Spleen (tissue), 11 donors: ENCODE data around the gene KRTAP25-1. TPM values are rescaled to one million over a fixed set of nuclear protein-coding genes. Genes with fewer than 3 reads are reported as not detected.

Experiments used
- DNase-seq: peaks from one replicate; pipeline ENCODE4 v3.0.0-alpha.2; 2020
- H3K27ac ChIP-seq, 8 donors: fragments of 200-600 bp; sonication (generic) in 7 of 8; 1 replicate in 4 of 8; 2 replicates in 4 of 8; pipeline versions ENCODE4 v1.5.0 to v1.8.0; 2016 to 2021; ENCODE audit warnings: inconsistent platforms in 4 of 8, mild to moderate bottlenecking in 4 of 8, moderate library complexity in 1 of 8
- H3K27me3 ChIP-seq, 7 donors: fragments of 200-600 bp; sonication (generic) in 6 of 7; replicated peaks in 1 of 7; 1 replicate in 4 of 7; 2 replicates in 3 of 7; pipeline versions ENCODE4 v1.5.0 to v1.8.0; 2016 to 2021; ENCODE audit warnings: inconsistent platforms in 3 of 7, mild to moderate bottlenecking in 1 of 7
- H3K36me3 ChIP-seq, 6 donors: fragments of 200-600 bp; sonication (generic) in 5 of 6; 1 replicate in 4 of 6; 2 replicates in 2 of 6; pipeline versions ENCODE4 v1.5.0 to v1.8.0; 2016 to 2021; ENCODE audit warnings: inconsistent platforms in 2 of 6
- H3K4me1 ChIP-seq, 6 donors: fragments of 200-600 bp; sonication (generic) in 5 of 6; 1 replicate in 3 of 6; 2 replicates in 3 of 6; pipeline versions ENCODE4 v1.5.0 to v1.8.0; 2016 to 2021; ENCODE audit warnings: inconsistent platforms in 3 of 6
- H3K4me3 ChIP-seq, 8 donors: fragments of 200-600 bp; sonication (generic) in 7 of 8; 1 replicate in 4 of 8; 2 replicates in 4 of 8; pipeline versions ENCODE4 v1.5.0 to v1.8.0; 2016 to 2021; ENCODE audit warnings: inconsistent platforms in 4 of 8, mild to moderate bottlenecking in 4 of 8, moderate library complexity in 2 of 8
- H3K9me3 ChIP-seq, 8 donors: fragments of 200-600 bp; sonication (generic) in 7 of 8; 1 replicate in 4 of 8; 2 replicates in 4 of 8; pipeline versions ENCODE4 v1.5.0 to v1.8.0; 2016 to 2021; ENCODE audit warnings: inconsistent platforms in 4 of 8
- POLR2A ChIP-seq, 3 donors: fragments of 450-650 bp; IDR thresholded peaks; one replicate each; pipeline ENCODE4 v1.5.1; 2017; ENCODE audit warnings: antibody characterized with exemption in 3 of 3, mild to moderate bottlenecking in 1 of 3
- POLR2AphosphoS5 ChIP-seq, 3 donors: sonication (generic); formaldehyde crosslinking; IDR thresholded peaks; one replicate each; pipeline ENCODE4 v1.5.1; 2017; ENCODE audit warnings: antibody characterized with exemption in 3 of 3
- WGBS, 5 donors: extraction: QIAGEN DNeasy Blood & Tissue Kit in 3 of 5; methylation state at CpG; one replicate each; pipeline versions ENCODE4 v1.1.5 to v1.1.7; 2013 to 2018; 5-methylcytosine and 5-hydroxymethylcytosine counted together
- intact Hi-C: fragments of 100-400 bp; cut with DNase I; formaldehyde crosslinking; loops from one replicate; pipeline ENCODE4 v1.15.0; 2023; ENCODE audit warnings: low total_unique reads
- polyA plus RNA-seq, 3 donors: library from polyadenylated mRNA; stranded (reverse); fragments of 200-250 nt; gene quantifications; one replicate each; pipeline ENCODE4 v1.2.1, GENCODE V29; 2013
- total RNA-seq, 7 donors: library from RNA; depleted of rRNA in 3 of 7; stranded (reverse); fragments of >200 nt in 3 of 7; fragmentation: NEBNext Ultra II Directional in 4 of 7; extraction: Animal tissue kit (Norgen Biotek cat#: 25700) in 4 of 7; gene quantifications; one replicate each; pipeline versions ENCODE4 v1.1.0 to v1.2.1, GENCODE V29; 2016 to 2021
- TF ChIP-seq, protein P1 (sequence below), 11 experiments: fragments of 200-600 bp in 7 of 11; fragments of 450-650 bp in 4 of 11; sonication (generic) in 4 of 11; IDR thresholded peaks in 8 of 11; conservative IDR thresholded peaks in 3 of 11; 1 replicate in 7 of 11; 2 replicates in 4 of 11; pipeline versions ENCODE4 v1.4.0 to v1.8.0; 2016 to 2021; ENCODE audit warnings: antibody characterized with exemption in 11 of 11, inconsistent platforms in 4 of 11, mild to moderate bottlenecking in 1 of 11
- donor health status: healthy with polysubstance abuse.
- donor health status: DM: no; HTN: no; CAD: no; lungs with moderate emphysema.
- donor health status: DM: no; HTN: no; CAD: no.
- donor health status: Bipolar disorder and iron deficiency.
- donor health status: healthy.
- donor health status: DM: no; HTN: no; CAD: no.
- donor health status: DM: yes; HTN: yes; CAD: no.

KRTAP25-1 gene
- total and polyA plus RNA-seq, 10 donors, result not detected

DNA sequence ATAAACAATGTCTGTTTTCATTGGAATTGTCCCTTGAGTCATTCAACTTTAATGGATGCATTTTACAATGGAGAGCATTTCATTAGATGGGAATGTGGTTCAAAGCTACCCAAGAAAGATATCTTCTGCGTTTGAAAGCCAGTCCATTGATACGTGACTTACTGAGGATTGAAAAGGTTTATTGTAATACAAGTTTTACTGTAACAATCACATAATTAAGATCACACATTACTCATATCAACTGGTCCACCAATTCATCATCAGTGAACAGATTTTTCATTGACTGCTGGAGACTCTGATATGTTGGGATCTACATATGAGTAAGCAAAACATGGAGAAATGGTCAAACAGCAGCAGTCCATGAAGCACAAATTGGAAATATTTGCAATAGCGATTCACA, 39.4 kb downstream of the KRTAP25-1 start:
- no peak overlapping the region for H3K27ac ChIP-seq
- no peak overlapping the region for H3K4me3 ChIP-seq
- TF ChIP-seq POLR2AphosphoS5 (IDR thresholded peaks at IDR 0.05) (no peak), POLR2A (IDR thresholded peaks at IDR 0.05) (no peak)
- TF ChIP-seq, protein P1, sequence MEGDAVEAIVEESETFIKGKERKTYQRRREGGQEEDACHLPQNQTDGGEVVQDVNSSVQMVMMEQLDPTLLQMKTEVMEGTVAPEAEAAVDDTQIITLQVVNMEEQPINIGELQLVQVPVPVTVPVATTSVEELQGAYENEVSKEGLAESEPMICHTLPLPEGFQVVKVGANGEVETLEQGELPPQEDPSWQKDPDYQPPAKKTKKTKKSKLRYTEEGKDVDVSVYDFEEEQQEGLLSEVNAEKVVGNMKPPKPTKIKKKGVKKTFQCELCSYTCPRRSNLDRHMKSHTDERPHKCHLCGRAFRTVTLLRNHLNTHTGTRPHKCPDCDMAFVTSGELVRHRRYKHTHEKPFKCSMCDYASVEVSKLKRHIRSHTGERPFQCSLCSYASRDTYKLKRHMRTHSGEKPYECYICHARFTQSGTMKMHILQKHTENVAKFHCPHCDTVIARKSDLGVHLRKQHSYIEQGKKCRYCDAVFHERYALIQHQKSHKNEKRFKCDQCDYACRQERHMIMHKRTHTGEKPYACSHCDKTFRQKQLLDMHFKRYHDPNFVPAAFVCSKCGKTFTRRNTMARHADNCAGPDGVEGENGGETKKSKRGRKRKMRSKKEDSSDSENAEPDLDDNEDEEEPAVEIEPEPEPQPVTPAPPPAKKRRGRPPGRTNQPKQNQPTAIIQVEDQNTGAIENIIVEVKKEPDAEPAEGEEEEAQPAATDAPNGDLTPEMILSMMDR (IDR thresholded peaks at IDR 0.05 in 8 of 11, conservative IDR thresholded peaks at IDR 0.05 in 3 of 11), result no peak
- H3K36me3 ChIP-seq, result no peaks in the 10 kb centered on the region
- WGBS, 5 donors, result 67 to 90% (median 69%) methylated on average over 3 of the region's 3 CpGs
- DNase-seq, result no peak
- H3K27me3 ChIP-seq, result no peaks in the 10 kb centered on the region
- peaks cover 0 to 6% (median 0%) of the 10 kb centered on the region in 8 donors for H3K9me3 ChIP-seq
- no peaks in the 10 kb centered on the region for H3K4me1 ChIP-seq
- intact Hi-C loops, result no loop called here

DNA sequence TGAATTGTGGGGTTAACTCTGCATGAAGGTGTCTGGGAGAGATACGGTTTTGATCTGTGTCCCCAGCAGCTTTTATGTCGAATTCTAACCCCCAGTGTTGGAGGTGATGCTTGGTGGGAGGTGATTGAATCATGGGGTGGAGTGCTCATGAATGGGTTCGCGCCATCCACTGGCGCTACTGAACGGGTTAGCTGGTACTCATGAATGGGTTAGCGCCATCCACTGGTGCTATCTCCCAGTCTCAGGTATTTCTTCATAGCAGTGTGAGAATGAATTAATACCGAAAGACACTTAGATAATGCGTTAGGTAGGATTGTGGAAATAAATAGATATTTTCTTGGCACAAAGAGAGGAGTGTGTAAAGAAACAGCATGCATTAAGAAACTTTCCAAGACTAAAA, 40.5 kb downstream of the KRTAP25-1 start:
- Histone ChIP-seq H3K27ac (no peak overlapping the region), H3K9me3 (peaks cover 0 to 6% (median 0%) of the 10 kb centered on the region in 8 donors), H3K27me3 (no peaks in the 10 kb centered on the region), H3K4me3 (no peak overlapping the region), H3K36me3 (no peaks in the 10 kb centered on the region), H3K4me1 (no peaks in the 10 kb centered on the region)
- TF ChIP-seq POLR2A (IDR thresholded peaks at IDR 0.05), result no peak
- intact Hi-C loops, result no loop called here
- WGBS, 5 donors, result 83 to 92% (median 86%) methylated on average over 9 of the region's 9 CpGs
- no peak for DNase-seq

DNA sequence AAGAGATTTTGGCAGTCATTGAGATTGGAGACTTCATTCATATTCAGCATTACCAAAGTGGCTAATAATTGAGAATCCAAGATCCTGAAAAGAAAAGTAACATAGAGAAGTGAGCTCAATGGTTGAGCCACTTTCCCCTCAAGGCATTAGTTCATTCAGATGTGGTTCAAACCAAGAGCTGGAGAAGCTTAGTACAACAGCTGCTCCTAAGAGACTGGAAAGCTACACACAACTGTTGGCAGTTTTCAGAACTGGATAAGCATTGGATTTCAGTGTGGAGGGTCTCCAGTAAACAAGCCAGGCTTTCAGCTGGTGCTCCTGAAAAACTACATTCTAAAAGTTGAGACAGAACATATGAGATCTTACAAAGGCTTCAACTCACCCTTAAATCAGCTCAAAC, 44.3 kb downstream of the KRTAP25-1 start:
- TF ChIP-seq, protein P1 (IDR thresholded peaks at IDR 0.05 in 8 of 11, conservative IDR thresholded peaks at IDR 0.05 in 3 of 11), result no peak
- no peak for TF ChIP-seq POLR2A (IDR thresholded peaks at IDR 0.05)
- no peak for TF ChIP-seq POLR2AphosphoS5 (IDR thresholded peaks at IDR 0.05)
- H3K36me3 ChIP-seq, result no peaks in the 10 kb centered on the region
- peaks cover 0 to 6% (median 0%) of the 10 kb centered on the region in 8 donors for H3K9me3 ChIP-seq
- H3K4me3 ChIP-seq, result no peak overlapping the region
- no peak for DNase-seq
- no peaks in the 10 kb centered on the region for H3K27me3 ChIP-seq
- H3K27ac ChIP-seq, result no peak overlapping the region
- intact Hi-C loops, result no loop called here
- no peaks in the 10 kb centered on the region for H3K4me1 ChIP-seq

DNA sequence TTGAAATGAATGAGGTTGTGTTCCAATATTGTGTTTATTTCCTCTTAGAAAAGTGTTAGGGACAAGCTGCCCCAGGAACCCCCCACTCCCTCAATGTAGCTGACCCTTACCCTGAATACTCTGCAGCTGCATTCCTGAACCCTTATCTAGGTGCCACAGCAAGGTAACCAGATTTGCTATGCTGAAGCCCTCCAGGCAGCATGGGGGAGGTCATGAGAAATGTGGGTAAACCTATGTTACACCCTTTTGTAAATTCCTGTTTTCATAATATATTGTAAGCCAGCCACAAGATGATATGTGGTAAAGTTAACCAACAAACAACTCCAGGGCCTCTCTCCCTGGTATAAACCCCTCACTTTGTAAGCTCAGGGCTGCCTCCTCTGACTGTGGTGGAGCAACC, 45.6 kb downstream of the KRTAP25-1 start:
- Histone ChIP-seq H3K36me3 (no peaks in the 10 kb centered on the region), H3K9me3 (no peaks in the 10 kb centered on the region), H3K4me3 (no peak overlapping the region), H3K27me3 (no peaks in the 10 kb centered on the region), H3K27ac (no peak overlapping the region), H3K4me1 (no peaks in the 10 kb centered on the region)
- TF ChIP-seq POLR2AphosphoS5 (IDR thresholded peaks at IDR 0.05) (no peak), POLR2A (IDR thresholded peaks at IDR 0.05) (no peak)
- TF ChIP-seq, protein P1 (IDR thresholded peaks at IDR 0.05 in 8 of 11, conservative IDR thresholded peaks at IDR 0.05 in 3 of 11), result no peak
- intact Hi-C loops, result no loop called here
- DNase-seq, result no peak

DNA sequence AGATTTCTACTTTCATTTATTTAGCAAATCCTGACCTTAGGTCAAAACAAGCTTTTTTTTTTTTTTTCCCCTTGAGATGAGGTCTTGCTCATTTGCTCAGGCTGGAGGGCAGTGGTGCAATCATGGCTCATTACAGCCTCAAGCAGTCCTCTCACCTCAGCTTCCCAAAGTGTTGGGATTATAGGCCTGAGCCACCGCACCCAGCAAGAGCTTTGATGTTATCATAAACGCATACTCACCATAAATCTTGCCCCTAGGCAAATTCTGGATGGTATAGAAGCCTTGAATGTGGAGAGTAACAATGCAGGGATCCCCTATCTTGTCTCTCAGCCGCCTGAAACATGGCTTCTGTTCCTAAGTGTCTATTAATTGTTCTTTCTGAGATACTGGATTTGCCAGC, 48.7 kb downstream of the KRTAP25-1 start:
- no peaks in the 10 kb centered on the region for H3K9me3 ChIP-seq
- H3K36me3 ChIP-seq, result no peaks in the 10 kb centered on the region
- no peak overlapping the region for H3K27ac ChIP-seq
- TF ChIP-seq POLR2AphosphoS5 (IDR thresholded peaks at IDR 0.05) (no peak), POLR2A (IDR thresholded peaks at IDR 0.05) (no peak)
- TF ChIP-seq, protein P1 (IDR thresholded peaks at IDR 0.05 in 8 of 11, conservative IDR thresholded peaks at IDR 0.05 in 3 of 11), result no peak
- no peaks in the 10 kb centered on the region for H3K4me1 ChIP-seq
- no peak overlapping the region for H3K4me3 ChIP-seq
- intact Hi-C loops, result no loop called here
- DNase-seq, result no peak
- H3K27me3 ChIP-seq, result no peaks in the 10 kb centered on the region
- 47 to 72% (median 62%) methylated on average over 3 of the region's 3 CpGs for WGBS, 5 donors
